Liver (tissue), 9 donors: ENCODE measurements around the gene CAST. TPM values are rescaled to one million over a fixed set of nuclear protein-coding genes. Genes with fewer than 3 reads are reported as not detected.

Source experiments
- DNase-seq: peaks from one replicate; pipeline ENCODE4 v3.0.0-alpha.2; 2017; ENCODE audit warnings: low spot score
- H3K27ac ChIP-seq, 2 donors: one replicate each; pipeline ENCODE4 v1.7.0; 2013; ENCODE audit warnings: inconsistent platforms in 2 of 2, low read length in 2 of 2, control low read depth in 1 of 2, low read depth in 1 of 2, mild to moderate bottlenecking in 1 of 2
- H3K27me3 ChIP-seq, 4 donors: one replicate each; pipeline versions ENCODE4 v1.6.1 to v1.7.0; 2013; ENCODE audit warnings: low read length in 3 of 4, inconsistent platforms in 1 of 4, mild to moderate bottlenecking in 1 of 4, moderate library complexity in 1 of 4; ENCODE audit not compliant: control insufficient read depth in 4 of 4, insufficient read depth in 4 of 4
- H3K36me3 ChIP-seq, 4 donors: one replicate each; pipeline versions ENCODE4 v1.6.1 to v1.7.0; 2013; ENCODE audit warnings: low read length in 3 of 4, mild to moderate bottlenecking in 3 of 4, low read depth in 1 of 4, moderate library complexity in 1 of 4; ENCODE audit not compliant: control insufficient read depth in 4 of 4, insufficient read depth in 3 of 4
- H3K4me1 ChIP-seq, 4 donors: one replicate each; pipeline versions ENCODE4 v1.6.1 to v1.7.0; 2013; ENCODE audit warnings: low read length in 3 of 4, mild to moderate bottlenecking in 3 of 4, moderate library complexity in 1 of 4; ENCODE audit not compliant: control insufficient read depth in 4 of 4, insufficient read depth in 4 of 4
- H3K4me3 ChIP-seq, 3 donors: one replicate each; pipeline versions ENCODE4 v1.6.1 to v1.7.0; 2013; ENCODE audit warnings: low read length in 3 of 3, control low read depth in 1 of 3, low read depth in 1 of 3, mild to moderate bottlenecking in 1 of 3
- H3K9ac ChIP-seq, 2 donors: one replicate each; pipeline ENCODE4 v1.7.0; 2013; ENCODE audit warnings: low read length in 2 of 2, mild to moderate bottlenecking in 2 of 2, moderate library complexity in 2 of 2, control low read depth in 1 of 2, low read depth in 1 of 2
- H3K9me3 ChIP-seq, 4 donors: one replicate each; pipeline versions ENCODE4 v1.6.1 to v1.7.0; 2013; ENCODE audit warnings: low read length in 3 of 4; ENCODE audit not compliant: control insufficient read depth in 4 of 4
- CTCF ChIP-seq: fragments of 150-350 bp; IDR thresholded peaks from 2 replicates; pipeline ENCODE4 v1.5.1; 2017; ENCODE audit warnings: improper control_type of control experiment, low read depth, low read length; ENCODE audit not compliant: missing input control
- EGR1 ChIP-seq, 2 donors: IDR thresholded peaks; 2 replicates each; pipeline ENCODE4 v1.6.1; 2016 to 2018; ENCODE audit warnings: antibody characterized with exemption in 2 of 2, low read depth in 2 of 2
- FOXA1 ChIP-seq: IDR thresholded peaks from 2 replicates; pipeline ENCODE4 v1.6.1; 2016; ENCODE audit warnings: antibody characterized with exemption
- FOXA2 ChIP-seq: IDR thresholded peaks from 2 replicates; pipeline ENCODE4 v1.6.1; 2016; ENCODE audit warnings: antibody characterized with exemption
- GABPA ChIP-seq, 2 donors: IDR thresholded peaks in 1 of 2; conservative IDR thresholded peaks in 1 of 2; 2 replicates each; pipeline ENCODE4 v1.6.1; 2016; ENCODE audit warnings: antibody characterized with exemption in 2 of 2, mild to moderate bottlenecking in 1 of 2, moderate library complexity in 1 of 2
- HNF4A ChIP-seq, 2 donors: conservative IDR thresholded peaks; 2 replicates each; pipeline ENCODE4 v1.6.1; 2016; ENCODE audit warnings: antibody characterized with exemption in 2 of 2, mild to moderate bottlenecking in 2 of 2
- HNF4G ChIP-seq: IDR thresholded peaks from 2 replicates; pipeline ENCODE4 v1.6.1; 2016; ENCODE audit warnings: antibody characterized with exemption
- JUND ChIP-seq, 2 donors: IDR thresholded peaks; 2 replicates each; pipeline ENCODE4 v1.6.1; 2016; ENCODE audit warnings: antibody characterized with exemption in 2 of 2
- MAX ChIP-seq: IDR thresholded peaks from 2 replicates; pipeline ENCODE4 v1.6.1; 2016; ENCODE audit warnings: antibody characterized with exemption
- NR2F2 ChIP-seq: IDR thresholded peaks from 2 replicates; pipeline ENCODE4 v1.6.1; 2016; ENCODE audit warnings: antibody characterized with exemption
- RAD21 ChIP-seq, 2 donors: IDR thresholded peaks; 2 replicates each; pipeline ENCODE4 v1.6.1; 2016; ENCODE audit warnings: antibody characterized with exemption in 2 of 2, mild to moderate bottlenecking in 2 of 2
- REST ChIP-seq: IDR thresholded peaks from 2 replicates; pipeline ENCODE4 v1.6.1; 2016; ENCODE audit warnings: antibody characterized with exemption, mild to moderate bottlenecking
- RXRA ChIP-seq, 2 donors: IDR thresholded peaks; 2 replicates each; pipeline ENCODE4 v1.6.1; 2017 to 2018; ENCODE audit warnings: antibody characterized with exemption in 2 of 2, mild to moderate bottlenecking in 1 of 2
- SP1 ChIP-seq: IDR thresholded peaks from 2 replicates; pipeline ENCODE4 v1.6.1; 2018; ENCODE audit warnings: antibody characterized with exemption, mild to moderate bottlenecking
- TAF1 ChIP-seq: conservative IDR thresholded peaks from 2 replicates; pipeline ENCODE4 v1.6.1; 2016; ENCODE audit warnings: antibody characterized with exemption, mild to moderate bottlenecking
- YY1 ChIP-seq: IDR thresholded peaks from 2 replicates; pipeline ENCODE4 v1.6.1; 2016; ENCODE audit warnings: antibody characterized with exemption, mild to moderate bottlenecking
- ZBTB33 ChIP-seq: IDR thresholded peaks from 2 replicates; pipeline ENCODE4 v1.6.1; 2016; ENCODE audit warnings: antibody characterized with exemption
- WGBS: extraction: QIAGEN DNeasy Blood & Tissue Kit; methylation state at CpG from one replicate; pipeline ENCODE4 v1.1.7; 2013; 5-methylcytosine and 5-hydroxymethylcytosine counted together
- polyA plus RNA-seq, 2 donors: library from polyadenylated mRNA; stranded (reverse) in 1 of 2; unstranded in 1 of 2; fragments of 200-250 nt in 1 of 2; fragments of >200 nt in 1 of 2; fragmentation: Nextera tagmentation in 1 of 2; extraction: Ambion mirVana in 1 of 2; gene quantifications; one replicate each; pipeline versions ENCODE4 v1.2.1 to v1.2.3, GENCODE V29; 2013 to 2015
- total RNA-seq, 2 donors: library from RNA; depleted of rRNA; stranded (reverse); fragments of >200 nt; gene quantifications; one replicate each; pipeline ENCODE4 v1.2.3, GENCODE V29; 2014
- TF ChIP-seq, protein P1 (sequence below): IDR thresholded peaks from 2 replicates; pipeline ENCODE4 v1.6.1; 2016; ENCODE audit warnings: antibody characterized with exemption
- donor health status: healthy.
- donor health status: healthy.
- donor health status: healthy.
- donor health status: healthy.
- donor health status: healthy.

Gene CAST
- total and polyA plus RNA-seq, 4 donors = 43.3 to 126 (median 81.0) TPM

DNA sequence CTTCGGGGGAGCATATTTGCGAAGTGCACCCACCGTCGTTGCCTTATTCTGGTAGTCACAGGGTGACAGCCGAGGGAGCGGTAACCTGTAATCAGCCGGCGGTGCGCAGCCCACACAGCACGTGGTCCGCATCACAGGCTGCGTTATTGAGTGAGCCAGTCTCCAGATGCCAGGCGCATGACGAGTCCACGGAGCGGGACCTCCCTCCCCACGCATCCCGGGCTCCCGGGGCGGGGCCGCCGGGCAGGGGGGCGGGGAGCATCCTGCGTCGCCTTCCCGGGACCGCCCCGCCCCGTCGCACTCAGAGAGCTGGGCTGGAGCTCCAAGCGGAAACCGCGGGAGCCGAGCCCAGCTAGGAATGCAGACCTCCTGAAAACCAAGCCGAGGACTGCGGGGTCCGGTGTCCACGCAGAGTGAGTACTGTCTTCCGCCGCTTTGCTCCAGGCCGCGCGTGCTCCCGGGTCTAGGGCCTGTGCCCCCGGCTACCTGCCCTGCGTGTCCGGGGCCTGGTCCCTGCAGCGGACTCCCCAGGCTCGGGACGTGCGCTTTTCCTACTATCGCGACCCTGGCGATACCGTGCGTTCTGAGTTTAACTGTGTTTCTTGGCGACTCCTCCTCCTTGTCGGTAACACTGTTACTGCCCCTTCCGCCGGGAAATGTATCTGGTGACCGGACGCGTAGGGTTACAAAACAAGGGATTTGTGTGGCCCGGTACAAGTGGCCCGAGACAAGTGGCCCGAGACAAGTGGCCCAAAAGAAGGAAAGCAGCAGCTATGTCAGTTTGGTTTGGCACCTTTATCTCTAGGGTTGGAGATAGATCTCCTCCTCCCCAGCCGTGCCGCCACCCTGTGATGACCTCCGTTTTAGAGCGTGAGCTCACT, 40.6 kb downstream of the CAST start:
- WGBS = under 1% methylated on average over 70 of the region's 70 CpGs

More for the DNA sequence above, 40.6 kb downstream of the CAST start:
- Histone ChIP-seq H3K9me3 (no peaks in the 10 kb centered on the region), H3K4me1 (peaks cover 0 to 10% (median 6%) of the 10 kb centered on the region in 4 donors), H3K4me3 (peak overlapping the region; percentile 59 to 98 (median 69)), H3K9ac (peak overlapping the region; percentile 93 to 100), H3K36me3 (peaks cover 0 to 6% (median 0%) of the 10 kb centered on the region in 4 donors), H3K27ac (peak overlapping the region; percentile 99), H3K27me3 (no peaks in the 10 kb centered on the region)
- DNase-seq = peak; percentile 84
- TF ChIP-seq ZBTB33 (no peak), EGR1 (IDR thresholded peaks at IDR 0.05; ENCODE audit: low read depth in 2 of 2) (peak; percentile 34 to 45), MAX (peak; percentile 63), HNF4G (no peak), TAF1 (peak; percentile 56), JUND (IDR thresholded peaks at IDR 0.05) (peak; percentile 47 to 53), FOXA1 (peak; percentile 46), YY1 (no peak), SP1 (peak; percentile 39), CTCF (no peak), NR2F2 (peak; percentile 55), RAD21 (IDR thresholded peaks at IDR 0.05) (peak in 1 of 2 donors; percentile 20), FOXA2 (no peak), RXRA (IDR thresholded peaks at IDR 0.05) (peak; percentile 84 to 87), REST (peak; percentile 67), HNF4A (conservative IDR thresholded peaks at IDR 0.05) (peak in 1 of 2 donors; percentile 63), GABPA (IDR thresholded peaks at IDR 0.05 in 1 of 2, conservative IDR thresholded peaks at IDR 0.05 in 1 of 2) (peak in 1 of 2 donors; percentile 74)
- TF ChIP-seq, protein P1, sequence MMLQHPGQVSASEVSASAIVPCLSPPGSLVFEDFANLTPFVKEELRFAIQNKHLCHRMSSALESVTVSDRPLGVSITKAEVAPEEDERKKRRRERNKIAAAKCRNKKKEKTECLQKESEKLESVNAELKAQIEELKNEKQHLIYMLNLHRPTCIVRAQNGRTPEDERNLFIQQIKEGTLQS = no peak
